MG63 (cell line): ENCODE measurements around the gene ADGRD2. TPM values are rescaled to one million over a fixed set of nuclear protein-coding genes. Genes with fewer than 3 reads are reported as not detected.

ENCODE experiments used
- DNase-seq: peaks from one replicate; pipeline ENCODE4 v3.0.0-alpha.2; 2020
- H3K27me3 ChIP-seq: fragments of 250-450 bp; sonication (Bioruptor Pico); 2 replicates; pipeline ENCODE4 v1.5.1; 2020; ENCODE audit warnings: mild to moderate bottlenecking, moderate library complexity
- H3K36me3 ChIP-seq: fragments of 250-450 bp; sonication (Bioruptor Pico); 2 replicates; pipeline ENCODE4 v1.5.1; 2020; ENCODE audit warnings: mild to moderate bottlenecking, moderate library complexity
- H3K4me3 ChIP-seq: fragments of 250-450 bp; sonication (Bioruptor Pico); 2 replicates; pipeline ENCODE4 v1.5.1; 2020; ENCODE audit warnings: mild to moderate bottlenecking, moderate library complexity
- H3K9me3 ChIP-seq: fragments of 250-450 bp; sonication (Bioruptor Pico); 2 replicates; pipeline ENCODE4 v1.5.1; 2020; ENCODE audit warnings: mild to moderate bottlenecking, moderate library complexity
- total RNA-seq: library from RNA; depleted of rRNA; stranded (reverse); fragments of >200 nt; shearing (Covaris generic); gene quantifications from 2 replicates; pipeline ENCODE4 v1.2.3, GENCODE V29; 2014; ENCODE audit warnings: low replicate concordance

ADGRD2 gene
- total RNA-seq, 1 experiment from 2014 or later, result not detected

DNA sequence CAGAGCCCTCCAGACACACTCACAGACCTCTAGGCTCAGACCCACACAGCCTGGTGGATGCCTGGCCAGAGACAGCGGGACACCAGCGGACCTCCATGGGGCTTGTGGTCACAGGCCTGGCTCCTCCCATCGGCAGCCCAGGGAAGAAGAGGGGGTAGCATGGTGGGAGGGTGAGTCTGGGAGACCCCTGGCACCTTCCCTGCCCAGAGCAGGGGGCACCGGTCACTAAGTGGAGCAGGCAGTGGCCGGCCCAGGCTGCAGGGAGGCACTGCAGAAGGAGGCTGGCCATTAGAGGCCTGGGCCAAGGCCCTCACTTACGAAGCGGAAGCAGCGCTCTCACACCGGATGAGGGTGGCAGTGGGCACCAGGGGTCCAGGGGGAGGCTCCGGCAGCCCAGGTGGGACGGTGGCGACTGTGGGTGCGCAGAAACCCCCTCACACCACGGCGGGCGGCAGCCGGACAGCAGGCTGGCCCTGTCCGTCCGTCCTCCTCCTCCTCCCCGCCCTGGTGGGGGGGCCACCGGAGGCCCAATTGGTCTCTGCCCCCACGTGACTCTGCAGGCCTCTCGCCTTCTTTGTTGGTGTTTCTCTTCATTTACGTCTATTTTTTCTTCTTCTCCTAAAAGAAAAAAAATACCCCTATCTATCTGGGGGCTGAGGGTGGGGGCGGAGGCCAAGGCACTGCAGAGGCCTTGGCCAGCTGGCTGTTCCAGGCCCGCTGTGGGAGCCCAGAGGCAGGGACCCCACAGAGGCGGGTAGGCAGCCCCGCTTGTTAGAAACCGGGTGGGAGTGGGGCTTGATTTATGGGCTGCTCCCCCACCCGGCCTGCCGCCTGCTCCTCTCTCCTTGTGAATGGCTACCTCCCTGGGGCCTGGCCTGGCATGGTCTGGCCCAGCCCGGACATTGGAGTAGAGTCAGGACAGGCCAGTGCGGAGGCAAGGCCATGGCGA lies 57.0 kb downstream of the ADGRD2 start, which contains the start of gene NR5A1:
Gene NR5A1 (minus strand): TSS at position 469 of the 949 bp plus-strand sequence. CDS start 4,004 bp downstream, outside the sequence.
- no peaks in the 10 kb centered on the region for H3K9me3 ChIP-seq
- no peaks in the 10 kb centered on the region for H3K36me3 ChIP-seq
- H3K4me3 ChIP-seq, result no peak within 1 kb of the TSS
- DNase-seq, result no peak
- H3K27me3 ChIP-seq, result peaks cover 14% of the 10 kb centered on the region

DNA sequence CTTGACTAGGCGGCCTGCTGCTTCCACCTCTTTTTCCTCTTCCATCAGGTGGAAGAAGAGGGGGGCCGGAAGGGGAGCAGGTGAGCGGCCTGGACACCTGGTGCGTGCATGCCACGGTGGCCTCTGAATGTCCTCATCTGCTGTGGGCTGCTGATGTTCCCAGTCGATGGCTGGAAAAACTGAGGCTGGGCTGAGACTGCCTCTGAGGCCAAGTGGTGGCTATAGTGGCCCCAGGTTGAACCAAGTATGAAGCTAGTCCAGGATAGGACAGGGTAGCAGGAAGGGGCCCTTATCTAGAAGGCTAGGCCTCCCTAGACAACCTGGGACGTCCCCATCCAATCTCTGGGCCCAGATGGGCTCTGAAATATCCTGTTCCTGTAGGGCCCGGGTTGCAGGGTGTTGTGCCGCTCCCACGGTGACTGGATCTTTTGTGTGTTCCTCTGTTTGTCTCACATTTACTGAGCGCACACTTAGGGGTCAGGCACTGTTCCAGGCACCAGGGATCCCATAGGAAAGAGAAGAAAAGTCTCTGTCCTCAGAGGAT lies 57.7 kb downstream of the ADGRD2 start:
- Histone ChIP-seq H3K4me3 (no peak overlapping the region), H3K36me3 (no peaks in the 10 kb centered on the region), H3K27me3 (peaks cover 14% of the 10 kb centered on the region), H3K9me3 (no peaks in the 10 kb centered on the region)
- no peak for DNase-seq

DNA sequence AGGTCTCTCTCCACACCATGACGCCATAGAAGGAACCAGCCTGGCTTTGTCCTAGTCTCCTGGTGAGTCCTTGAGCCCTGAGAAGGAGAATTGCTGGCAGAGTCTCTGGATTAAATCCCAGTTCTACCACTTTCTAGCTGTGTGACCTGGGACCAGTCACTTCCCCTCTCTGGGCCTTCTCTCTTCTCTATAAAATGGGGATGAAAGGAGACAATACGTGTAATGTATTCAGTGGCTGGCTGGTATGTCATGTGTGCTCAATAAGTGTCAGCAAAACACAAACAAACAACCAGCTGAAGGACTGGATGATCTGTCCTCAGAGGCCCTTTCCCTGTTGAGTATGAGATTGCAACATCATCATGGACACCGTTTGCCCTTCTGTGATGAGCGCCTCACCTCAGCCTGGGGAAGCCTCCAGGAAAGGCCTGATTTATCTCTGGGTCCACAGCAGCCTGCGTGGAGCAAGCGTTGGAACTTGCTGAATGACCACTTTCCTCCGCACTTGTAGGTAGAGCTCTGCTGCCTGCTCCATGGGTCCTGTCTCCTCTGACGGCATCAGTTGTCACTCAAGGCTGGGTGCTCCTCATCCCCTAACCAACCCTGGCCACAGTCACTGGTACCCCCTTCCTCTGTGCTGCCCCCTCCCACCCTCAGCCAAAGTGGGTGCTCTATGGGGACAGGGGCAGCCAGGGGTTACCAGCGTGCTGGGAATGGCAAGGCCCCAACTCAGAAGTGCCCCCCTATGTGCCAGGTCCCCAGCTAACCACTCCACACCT lies 60.6 kb downstream of the ADGRD2 start:
- no peak overlapping the region for H3K4me3 ChIP-seq
- DNase-seq, result no peak
- H3K27me3 ChIP-seq, result no peaks in the 10 kb centered on the region
- H3K9me3 ChIP-seq, result no peaks in the 10 kb centered on the region
- H3K36me3 ChIP-seq, result no peaks in the 10 kb centered on the region

DNA sequence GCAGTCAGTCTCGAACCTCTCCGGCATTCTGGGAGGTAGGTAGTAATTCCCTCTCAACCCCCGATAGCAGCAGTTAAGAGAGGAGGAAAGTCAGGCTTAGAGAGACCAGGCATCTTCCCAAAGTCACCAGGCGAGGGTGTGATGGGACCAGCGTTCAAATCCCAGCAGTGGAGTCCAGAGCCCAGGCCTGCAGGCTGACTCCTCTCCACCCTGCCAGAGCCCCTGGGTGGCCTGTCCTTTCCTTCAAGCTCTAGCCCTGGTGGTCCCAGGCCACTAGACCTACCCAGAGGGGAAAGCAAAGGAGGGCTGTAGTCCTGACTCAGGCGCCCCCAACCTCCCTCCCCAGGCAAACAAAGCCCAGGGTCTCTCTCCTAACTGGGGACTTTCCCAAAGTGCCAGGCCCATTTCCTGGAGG lies 61.2 kb downstream of the ADGRD2 start:
- Histone ChIP-seq H3K9me3 (no peaks in the 10 kb centered on the region), H3K4me3 (no peak overlapping the region), H3K27me3 (no peaks in the 10 kb centered on the region), H3K36me3 (no peaks in the 10 kb centered on the region)
- no peak for DNase-seq

DNA sequence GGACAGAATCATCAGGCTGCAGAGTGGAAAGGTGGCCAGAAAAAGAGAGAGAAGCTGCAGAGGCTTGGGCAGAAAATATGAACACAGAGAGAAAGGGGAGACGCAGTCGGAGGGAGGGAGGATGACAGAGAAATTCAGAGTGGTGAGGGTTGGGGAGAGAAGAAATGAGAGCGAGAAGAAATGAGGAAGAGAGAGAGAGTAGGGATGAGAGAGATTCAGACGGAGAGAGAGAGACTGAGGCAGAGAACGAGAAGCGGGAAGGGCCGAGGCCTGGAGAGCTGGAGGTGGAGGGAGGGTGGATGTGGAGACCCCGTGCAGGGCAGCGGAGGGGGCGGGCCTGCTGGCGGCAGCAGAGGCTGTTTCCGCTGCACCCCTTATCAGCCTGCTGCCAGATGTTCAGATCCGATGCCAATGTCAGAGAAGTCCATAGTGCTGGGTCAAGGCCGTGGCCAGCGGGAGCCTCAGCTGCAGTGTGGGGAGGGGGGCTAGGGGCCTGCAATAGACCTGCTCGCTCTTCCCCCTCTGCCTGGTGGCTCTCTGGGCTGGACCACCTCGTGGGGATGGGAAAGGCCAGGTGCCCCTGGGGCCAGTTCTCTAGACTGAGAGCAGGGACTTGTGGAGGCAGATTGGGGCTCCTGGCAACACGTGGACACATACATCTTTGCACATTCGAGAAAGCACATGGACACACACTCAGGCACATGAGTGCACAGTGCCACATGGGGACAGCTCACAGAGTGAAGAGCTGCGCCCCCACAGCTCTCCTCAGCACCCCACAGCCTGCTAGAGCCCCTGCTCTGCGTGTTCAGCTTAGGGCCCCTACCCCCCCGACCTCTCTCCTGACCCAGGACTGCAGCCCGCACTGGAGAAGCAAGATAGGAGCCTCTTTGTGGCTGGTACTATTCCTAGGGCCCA lies 61.9 kb downstream of the ADGRD2 start:
- Histone ChIP-seq H3K27me3 (no peaks in the 10 kb centered on the region), H3K36me3 (no peaks in the 10 kb centered on the region), H3K4me3 (no peak overlapping the region), H3K9me3 (no peaks in the 10 kb centered on the region)
- no peak for DNase-seq

DNA sequence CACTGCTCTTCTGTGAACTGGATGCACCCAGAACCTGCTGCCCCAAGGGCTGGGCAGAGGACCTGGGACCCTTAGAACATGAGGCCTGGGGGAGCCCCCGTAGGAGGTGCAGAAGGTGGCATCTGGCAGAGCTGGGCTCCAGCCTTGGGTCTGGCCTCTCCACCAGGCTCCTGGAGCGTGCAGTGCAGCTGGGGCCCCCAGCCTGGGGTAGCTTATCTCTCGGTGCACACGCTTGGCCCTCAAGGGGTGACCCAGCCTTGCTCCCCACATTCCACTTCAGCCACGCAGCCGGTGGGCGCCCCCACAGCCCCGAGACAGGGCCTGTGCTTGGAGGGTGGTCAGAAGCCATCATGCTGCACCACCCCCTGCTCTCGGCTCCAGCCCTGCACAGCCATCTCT lies 62.6 kb downstream of the ADGRD2 start:
- H3K4me3 ChIP-seq, result no peak overlapping the region
- H3K27me3 ChIP-seq, result no peaks in the 10 kb centered on the region
- H3K9me3 ChIP-seq, result no peaks in the 10 kb centered on the region
- no peak for DNase-seq
- H3K36me3 ChIP-seq, result no peaks in the 10 kb centered on the region

DNA sequence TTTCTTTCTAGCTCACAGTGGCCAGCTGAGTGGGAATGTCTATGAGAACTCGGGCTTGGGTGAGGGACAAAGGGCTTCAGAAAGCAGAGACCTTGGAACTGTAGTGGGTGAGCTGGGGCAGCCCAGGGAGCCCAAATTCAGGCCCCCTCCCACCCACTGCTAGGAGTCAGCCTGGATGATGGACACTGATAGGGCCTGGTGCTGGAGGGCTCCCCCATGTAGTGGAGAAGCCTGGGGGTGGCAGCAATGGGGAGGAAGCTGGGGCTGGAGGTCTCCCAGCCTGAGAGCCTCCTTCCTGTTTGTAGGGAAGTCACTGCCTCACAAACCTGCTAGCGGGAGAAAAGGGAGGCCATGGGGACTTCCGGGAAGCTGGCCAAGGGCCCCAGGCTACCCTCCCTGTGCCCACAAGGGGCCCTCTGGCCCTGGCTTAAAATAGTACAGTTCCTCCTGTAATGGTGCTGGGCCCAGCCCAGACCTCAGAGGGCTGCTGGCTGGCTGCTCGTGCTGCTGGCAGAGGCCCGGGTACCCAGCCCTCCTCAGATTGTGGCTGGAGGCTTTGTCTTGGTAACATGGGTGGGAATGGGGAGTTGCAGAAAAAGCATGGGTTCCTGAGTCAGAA lies 63.2 kb downstream of the ADGRD2 start:
- Histone ChIP-seq H3K36me3 (no peaks in the 10 kb centered on the region), H3K9me3 (no peaks in the 10 kb centered on the region), H3K27me3 (no peaks in the 10 kb centered on the region), H3K4me3 (no peak overlapping the region)
- DNase-seq, result peak; percentile 26

DNA sequence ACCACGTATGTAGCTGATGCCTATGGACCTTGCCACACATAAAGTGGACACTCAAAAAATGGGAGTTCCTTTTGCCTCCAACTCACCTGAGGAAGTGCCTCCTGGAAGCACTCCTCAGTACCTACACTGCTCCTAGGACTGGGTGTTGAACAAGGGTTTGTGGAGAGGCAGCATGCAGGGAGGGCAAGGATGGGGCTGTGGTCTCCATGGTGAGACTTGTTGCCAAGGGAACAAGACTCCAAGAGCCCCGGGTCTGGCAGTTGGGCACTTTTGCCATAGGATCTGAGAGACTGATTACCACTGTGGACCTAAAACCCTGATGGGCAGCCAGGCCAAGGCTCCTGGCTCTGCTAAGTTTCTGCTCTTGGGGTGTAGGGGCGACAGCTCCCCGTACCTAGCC lies 63.9 kb downstream of the ADGRD2 start:
- Histone ChIP-seq H3K4me3 (no peak overlapping the region), H3K36me3 (no peaks in the 10 kb centered on the region), H3K27me3 (no peaks in the 10 kb centered on the region), H3K9me3 (no peaks in the 10 kb centered on the region)
- no peak for DNase-seq

DNA sequence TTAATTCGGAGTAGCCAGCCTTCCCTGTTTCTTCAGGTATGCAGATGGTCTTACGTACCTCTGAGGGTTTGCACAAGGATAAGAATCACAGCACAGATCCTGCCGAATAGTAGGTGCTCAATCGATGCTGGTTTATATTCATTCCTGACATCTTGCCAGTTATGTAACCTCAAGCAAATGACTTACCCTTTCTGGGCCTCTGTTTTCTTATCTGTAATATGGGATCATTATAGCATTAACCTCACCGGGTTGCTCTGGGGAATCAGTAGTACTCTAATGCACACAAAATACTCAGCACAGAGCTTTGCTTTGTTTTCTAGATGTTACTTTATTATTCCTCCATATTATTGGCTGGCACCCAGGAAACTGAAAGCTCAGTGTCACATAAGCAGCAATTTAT lies 64.6 kb downstream of the ADGRD2 start:
- Histone ChIP-seq H3K27me3 (no peaks in the 10 kb centered on the region), H3K4me3 (no peak overlapping the region), H3K36me3 (no peaks in the 10 kb centered on the region), H3K9me3 (no peaks in the 10 kb centered on the region)
- no peak for DNase-seq

DNA sequence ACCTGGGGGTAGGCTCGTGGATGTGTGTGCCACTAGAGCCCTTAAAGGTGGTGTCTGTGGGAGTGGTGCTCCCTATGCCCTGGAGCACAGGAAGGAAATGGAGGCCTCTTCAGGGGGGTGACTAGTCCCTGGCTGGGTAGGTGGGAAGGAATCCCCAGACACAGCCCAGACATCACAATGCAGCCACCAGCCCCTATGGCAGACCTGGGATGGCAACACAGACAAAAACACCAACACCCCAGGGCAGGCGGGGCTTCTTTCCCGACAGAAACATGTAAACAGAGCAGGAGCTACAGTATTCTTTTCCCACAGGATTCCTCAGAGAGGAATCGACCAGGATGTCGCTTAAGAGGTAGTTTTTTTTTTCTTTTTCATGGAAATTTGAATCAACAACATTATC lies 67.3 kb downstream of the ADGRD2 start:
- no peak for DNase-seq
- H3K27me3 ChIP-seq, result no peaks in the 10 kb centered on the region
- no peak overlapping the region for H3K4me3 ChIP-seq
- no peaks in the 10 kb centered on the region for H3K36me3 ChIP-seq
- H3K9me3 ChIP-seq, result no peaks in the 10 kb centered on the region

DNA sequence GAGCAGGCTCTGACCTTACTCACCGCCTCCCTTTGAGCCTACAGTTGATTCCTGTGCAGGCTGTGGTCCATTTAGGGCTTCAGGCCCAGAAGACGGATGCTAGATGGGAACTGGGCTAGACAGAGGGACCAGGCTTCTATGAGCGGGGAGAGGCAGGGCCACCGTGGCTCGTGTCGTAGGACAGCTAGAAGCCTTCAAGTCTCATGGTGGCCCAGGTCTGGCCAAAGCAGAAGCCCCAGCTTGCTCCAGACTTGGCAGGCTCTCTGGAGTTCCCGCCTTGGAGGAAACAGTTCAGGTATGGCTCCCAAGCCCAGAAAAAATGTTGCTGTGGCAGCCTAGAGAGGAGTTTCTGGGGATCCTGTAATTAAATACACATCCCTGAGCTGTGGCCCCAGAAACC lies 67.9 kb downstream of the ADGRD2 start:
- DNase-seq, result no peak
- Histone ChIP-seq H3K4me3 (no peak overlapping the region), H3K9me3 (no peaks in the 10 kb centered on the region), H3K27me3 (no peaks in the 10 kb centered on the region), H3K36me3 (no peaks in the 10 kb centered on the region)

DNA sequence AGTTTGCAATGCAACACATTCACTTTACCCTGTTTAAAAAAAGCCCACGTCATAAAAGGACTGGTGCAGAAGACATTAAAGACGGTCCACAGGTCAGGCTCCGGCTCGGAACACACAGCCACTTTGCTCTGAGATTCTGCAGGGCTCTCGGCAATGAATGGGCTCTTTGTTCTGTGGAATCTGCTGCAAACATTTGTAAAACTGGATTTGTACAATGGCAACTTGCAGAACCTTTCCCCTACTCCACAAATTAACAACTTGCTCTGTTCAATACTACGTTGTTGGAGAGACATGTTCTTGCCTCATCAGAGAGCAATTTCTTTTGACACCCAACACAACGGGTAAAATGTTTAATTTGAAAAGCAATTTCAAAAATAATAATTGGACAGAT lies 70.0 kb downstream of the ADGRD2 start:
- Histone ChIP-seq H3K27me3 (no peaks in the 10 kb centered on the region), H3K9me3 (no peaks in the 10 kb centered on the region), H3K36me3 (no peaks in the 10 kb centered on the region), H3K4me3 (no peak overlapping the region)
- DNase-seq, result no peak

DNA sequence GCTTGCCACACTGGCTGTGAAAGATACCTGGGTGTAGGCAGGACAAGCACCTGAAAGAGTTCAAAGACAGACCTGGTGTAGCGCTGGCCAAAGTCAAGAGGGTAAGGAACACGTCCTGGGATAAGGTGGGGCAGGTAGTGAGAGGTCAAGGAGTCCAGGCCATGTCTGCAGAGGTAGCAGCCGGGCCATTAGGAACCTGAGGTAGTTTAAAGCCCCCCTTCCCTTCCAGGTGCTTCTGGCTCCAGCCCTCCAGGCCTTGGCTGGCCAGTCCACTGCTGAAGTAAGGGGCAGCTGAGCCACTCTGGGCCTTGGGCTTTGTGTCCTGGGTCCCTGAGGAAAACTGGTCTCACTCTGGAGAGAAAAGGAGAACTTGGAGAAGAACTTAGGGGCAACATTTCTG lies 70.9 kb downstream of the ADGRD2 start:
- DNase-seq, result no peak
- no peaks in the 10 kb centered on the region for H3K9me3 ChIP-seq
- H3K27me3 ChIP-seq, result no peaks in the 10 kb centered on the region
- no peaks in the 10 kb centered on the region for H3K36me3 ChIP-seq
- H3K4me3 ChIP-seq, result no peak overlapping the region

DNA sequence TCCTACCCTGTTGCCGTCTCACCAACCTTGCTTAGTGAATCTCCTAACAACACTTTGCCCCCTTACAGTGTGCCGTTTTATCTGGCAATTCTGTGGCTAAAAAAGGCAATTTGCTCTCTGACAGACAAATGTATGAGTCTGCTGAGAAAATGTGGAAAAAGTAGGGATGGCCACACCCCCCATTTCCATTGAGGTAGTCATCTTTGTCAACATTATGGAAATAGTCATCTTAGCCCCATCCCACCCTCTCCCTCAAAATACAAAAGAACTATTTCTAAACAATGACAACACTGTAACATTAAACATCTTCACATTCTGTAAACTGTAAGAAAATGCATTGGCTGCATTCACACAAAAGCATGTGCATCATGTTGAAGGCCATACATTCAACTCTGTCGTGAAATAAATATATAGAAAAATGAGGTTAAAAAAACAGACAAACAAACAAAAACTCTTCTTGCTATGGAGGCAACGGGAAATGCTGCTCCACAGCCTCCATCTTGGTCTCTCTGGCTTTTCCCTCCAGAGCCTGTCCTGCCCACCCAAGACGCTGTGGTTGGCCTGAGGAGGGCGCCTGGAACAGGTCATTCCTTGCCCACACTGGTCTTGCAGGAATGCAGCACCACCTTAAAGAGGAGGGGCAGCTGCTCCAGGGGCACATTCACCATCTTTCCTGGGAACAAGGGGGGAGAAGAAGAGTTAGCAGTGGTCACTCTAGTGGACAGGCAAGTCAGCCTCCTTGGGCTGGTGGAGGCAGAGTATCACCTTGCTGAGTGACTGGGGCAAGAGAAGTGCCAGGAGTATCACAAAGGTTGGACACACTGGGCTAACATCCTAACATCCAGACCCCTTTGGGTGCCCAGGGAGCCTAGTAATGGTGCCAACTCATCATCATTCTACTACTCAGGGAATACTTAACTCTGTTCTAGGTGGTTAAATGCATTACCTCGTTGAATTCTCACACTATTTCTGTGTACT lies 72.2 kb downstream of the ADGRD2 start:
- Histone ChIP-seq H3K27me3 (no peaks in the 10 kb centered on the region), H3K9me3 (no peaks in the 10 kb centered on the region), H3K36me3 (no peaks in the 10 kb centered on the region), H3K4me3 (no peak overlapping the region)
- DNase-seq, result no peak

DNA sequence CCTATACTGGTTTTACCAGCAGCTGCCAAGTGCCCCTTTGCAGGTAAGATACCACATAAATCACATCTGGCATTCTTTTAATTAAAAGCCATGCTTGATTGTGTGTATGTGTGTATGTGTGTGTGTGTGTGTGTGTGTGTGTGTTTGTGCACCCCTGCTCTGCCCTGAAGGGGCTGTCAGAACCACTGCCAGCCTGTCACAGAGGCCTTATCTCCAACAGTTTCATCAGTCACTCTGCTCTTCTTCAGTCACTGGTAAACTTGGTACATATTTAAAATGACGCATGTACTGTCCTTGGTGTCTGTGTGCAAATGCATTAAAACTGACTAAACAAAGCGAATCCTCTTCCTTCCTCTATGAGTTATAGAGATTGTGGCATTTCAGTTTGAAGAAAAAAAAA lies 75.9 kb downstream of the ADGRD2 start:
- no peak for DNase-seq
- no peak overlapping the region for H3K4me3 ChIP-seq
- no peaks in the 10 kb centered on the region for H3K36me3 ChIP-seq
- H3K9me3 ChIP-seq, result no peaks in the 10 kb centered on the region
- no peaks in the 10 kb centered on the region for H3K27me3 ChIP-seq
